CD4-positive, alpha-beta T cell treated with Interferon gamma for 1 hour (primary cell): ENCODE measurements around the gene LTA.
"Not testable (repeated sequence)": the region's sequence is repeated elsewhere in the genome, so short reads cannot be mapped to it uniquely, and the experiment has no call there.

Experiments
- DNase-seq: peaks from one replicate; pipeline ENCODE4 v3.0.0-alpha.2; 2020

LTA gene

DNA sequence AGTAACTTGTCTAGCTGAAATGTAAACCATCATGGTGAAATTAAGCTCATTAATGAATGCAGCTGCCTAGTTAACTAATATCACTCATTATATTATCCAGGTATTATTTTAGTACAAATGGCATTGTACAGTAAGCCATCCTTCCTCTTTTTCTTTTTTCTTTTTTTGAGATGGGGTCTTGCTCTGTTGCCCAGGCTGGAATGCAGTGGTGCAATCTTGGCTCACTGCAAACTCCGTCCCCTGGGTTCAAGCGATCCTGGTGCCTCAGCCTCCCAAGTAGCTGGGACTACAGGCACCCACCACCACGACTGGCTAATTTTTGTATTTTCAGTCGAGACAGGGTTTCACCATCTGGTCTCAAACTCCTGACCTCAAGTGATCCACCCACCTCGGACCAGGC lies 18.6 kb downstream of the LTA start:
- not testable (repeated sequence) for DNase-seq

DNA sequence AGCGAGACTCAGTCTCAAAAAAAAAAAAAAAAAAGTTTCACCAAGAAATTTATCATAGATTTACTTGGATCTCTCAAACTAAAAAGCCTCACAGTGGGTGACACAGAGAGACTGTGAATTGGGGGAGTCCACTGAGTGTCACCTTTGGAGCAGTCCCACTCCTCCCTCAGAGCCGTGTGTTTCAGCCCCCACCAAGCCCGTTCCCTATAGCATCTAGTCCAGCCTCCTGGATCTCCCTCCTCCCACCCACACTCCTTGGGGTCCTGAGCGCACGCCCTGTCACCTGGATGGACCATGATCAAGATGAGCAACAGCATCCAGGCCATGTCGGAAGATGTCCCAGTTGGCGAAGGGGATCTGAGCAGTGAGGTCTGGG lies 20.3 kb downstream of the LTA start:
- DNase-seq, result no peak

DNA sequence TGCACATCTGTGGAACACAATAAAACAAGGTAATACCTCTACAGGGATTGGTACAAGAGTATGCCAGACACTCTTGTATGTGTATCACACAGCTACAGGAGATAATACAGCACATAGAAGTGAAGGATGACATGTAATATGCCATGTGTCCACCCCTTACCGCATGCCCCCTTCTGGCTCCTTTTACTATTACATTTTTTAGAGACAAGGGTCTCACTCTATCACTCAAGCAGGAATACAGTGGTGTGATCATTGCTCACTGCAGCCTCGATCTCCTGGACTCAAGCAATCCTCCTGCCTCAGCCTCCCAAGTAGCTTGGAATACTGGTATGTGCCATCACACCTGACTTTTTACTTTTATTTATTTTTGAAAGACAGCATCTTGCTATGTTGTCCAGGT lies 24.9 kb downstream of the LTA start:
- peak; percentile 47 for DNase-seq

DNA sequence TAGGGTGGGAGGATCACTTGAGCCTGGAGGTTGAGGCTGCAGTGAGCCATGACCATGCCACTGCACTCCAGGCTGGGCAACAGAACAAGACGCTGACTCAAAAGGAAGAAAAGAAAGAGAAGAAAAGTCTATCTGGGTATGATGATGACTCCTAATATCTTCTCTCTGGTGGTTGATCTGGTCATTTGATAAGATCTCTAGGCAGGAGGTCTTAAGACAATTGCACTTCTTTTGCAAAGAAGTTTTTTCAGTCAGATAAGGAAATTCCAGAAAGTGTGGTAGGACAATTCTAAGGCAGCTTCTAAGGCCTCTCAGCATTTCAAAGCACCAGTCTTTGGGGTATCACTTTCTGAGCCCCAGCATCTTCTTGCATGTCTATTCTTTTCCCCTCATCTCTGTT lies 35.2 kb downstream of the LTA start:
- no peak for DNase-seq

DNA sequence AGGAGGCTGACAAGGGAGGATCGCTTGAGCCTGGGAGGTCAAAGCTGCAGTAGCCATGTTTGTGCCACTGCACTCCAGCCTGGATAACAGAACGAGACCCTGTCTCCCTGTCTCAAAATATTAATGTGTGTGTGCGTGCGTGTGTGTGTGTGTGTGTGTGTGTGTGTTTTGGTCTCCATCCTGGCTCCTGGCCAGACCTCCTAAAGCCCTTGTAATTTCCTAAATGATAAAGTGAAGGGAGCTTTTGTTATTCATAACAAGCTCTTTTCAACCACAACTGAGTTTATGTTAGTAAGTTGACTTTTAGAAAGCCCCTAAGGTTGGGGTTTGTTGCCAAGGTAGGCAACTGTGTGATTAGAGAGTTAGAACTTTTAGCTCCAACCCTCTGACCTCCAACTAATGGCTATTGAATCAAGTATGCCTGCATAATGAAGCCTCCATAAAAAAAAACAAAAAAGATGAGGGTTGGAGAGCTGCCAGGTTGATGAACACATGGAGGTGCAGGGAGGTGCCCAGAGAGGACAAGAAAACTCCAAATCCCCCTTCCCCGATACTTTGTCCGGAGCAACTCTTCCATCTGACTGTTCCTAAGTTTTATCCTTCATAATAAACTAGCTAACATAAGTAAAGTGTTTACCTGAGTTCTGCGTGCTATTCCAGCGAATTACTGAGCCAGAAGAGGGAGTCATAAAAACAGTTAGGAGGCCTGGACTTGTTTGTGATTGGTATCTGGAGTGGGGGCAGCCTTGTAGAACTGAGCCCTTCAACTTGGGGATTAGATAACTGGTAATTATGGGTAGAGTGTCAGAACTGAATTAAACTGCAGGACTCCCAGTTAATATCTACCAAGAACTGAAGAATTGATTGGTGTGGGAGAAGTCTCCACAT lies 37.7 kb downstream of the LTA start:
- no peak for DNase-seq

DNA sequence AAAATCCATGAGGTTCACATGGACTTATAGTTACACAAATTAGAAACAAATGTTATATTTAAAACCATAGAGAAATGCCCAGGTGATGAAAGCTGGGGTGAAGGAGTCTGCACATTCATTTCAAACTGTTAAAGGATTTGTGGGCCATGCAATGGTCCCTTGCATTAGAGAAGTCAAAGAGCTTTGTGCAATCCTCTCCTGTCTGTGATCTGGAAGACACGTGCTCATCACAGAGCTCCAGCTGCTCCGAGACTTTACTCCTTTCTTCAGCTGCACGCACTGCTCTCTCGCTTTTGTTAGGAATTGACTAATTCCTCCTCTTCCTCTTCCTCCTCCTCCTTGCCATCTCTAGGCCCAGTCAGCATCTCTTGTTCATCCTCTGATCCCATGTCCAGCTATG lies 38.9 kb downstream of the LTA start:
- DNase-seq, result no peak

DNA sequence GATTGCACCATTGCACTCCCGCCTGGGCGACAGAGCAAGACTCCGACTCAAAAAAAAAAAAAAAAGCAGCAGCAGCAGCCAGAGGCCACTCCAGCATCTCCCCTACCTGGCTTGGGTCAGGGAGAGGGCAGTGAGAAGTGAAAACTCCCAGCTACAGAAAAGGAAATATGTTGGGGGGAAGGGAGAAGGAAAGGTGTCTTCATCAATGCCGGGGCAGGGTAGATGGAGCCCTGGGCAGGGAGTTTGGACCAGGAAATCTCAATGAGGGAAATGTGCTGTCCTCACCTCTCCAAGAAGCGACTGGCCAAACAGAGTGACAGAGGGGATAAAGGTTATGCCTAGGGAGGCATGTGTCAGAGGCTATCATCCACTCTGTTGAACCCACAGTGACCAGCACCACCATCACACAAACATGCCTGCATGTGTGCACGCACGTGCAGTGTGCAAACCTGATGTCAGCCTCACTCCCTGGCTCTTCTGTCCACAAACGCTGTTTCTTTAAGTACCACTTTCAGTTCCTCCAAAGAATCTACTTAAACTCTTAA lies 42.1 kb downstream of the LTA start:
- peak; percentile 34 for DNase-seq

DNA sequence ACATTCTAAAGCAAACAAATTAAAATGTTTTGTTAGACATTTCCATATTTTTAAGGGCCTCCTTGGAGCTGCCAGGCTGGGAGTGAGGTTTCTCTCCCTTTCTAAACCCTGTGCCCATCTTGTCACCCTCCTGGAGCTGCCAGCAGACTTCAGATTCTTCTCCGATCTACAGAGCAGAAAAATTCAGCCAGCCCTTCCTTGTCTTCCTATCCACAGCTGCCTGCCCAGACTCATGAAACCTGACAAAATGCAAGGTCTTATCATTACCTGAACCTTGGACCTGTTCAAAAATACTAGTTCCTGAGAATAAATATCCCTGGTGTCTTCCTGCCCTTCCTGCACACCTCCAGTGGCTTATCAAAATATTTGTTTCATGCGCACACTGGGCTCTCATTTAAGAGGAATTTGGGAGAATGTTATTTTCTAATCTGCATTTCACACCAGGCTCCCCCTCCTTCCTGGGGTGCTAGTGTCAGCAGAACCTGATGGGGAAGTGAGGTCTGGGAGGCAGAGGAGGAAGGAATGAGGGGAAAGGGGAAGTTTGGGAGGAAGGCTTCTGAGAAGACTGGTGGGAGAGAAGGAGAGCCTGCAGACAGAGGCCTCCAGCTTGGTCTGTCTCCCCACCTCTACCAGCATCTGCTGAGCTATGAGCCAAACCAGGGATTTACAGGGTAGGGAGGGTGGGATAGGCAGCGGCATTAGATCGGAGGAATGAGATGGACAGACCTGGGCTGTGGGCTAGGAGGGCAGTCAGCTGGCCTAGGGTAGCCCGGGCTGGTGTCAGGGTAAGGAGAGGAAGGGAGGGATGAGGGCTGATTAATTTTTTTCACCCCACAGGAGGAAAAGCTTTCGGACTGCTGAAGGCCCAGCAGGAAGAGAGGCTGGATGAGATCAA lies 42.8 kb downstream of the LTA start, which contains the start of gene AIF1:
Gene AIF1 (plus strand): TSS at position 551 of the 895 bp plus-strand sequence. CDS start 96 bp downstream, at position 647.
- peak; percentile 27 for DNase-seq

DNA sequence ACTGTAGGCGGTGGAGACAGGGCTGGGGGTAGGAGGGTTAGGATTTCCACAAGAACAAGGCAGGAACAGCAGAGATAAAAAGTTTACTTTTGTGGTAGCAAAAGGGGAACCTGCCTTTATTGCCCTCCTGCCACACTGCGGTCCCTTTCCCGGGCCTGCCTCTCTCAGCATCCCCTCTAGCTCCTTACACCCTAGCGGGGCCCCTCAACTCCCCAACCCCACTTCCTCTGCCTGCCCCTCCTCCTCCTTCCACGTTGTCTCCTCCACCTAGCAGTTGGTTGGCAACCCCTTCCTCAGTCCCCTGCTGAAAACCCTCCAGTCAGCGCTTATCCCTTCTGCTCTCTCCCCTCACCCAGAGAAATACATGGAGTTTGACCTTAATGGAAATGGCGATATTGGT lies 43.7 kb downstream of the LTA start:
- DNase-seq, result peak; percentile 27

DNA sequence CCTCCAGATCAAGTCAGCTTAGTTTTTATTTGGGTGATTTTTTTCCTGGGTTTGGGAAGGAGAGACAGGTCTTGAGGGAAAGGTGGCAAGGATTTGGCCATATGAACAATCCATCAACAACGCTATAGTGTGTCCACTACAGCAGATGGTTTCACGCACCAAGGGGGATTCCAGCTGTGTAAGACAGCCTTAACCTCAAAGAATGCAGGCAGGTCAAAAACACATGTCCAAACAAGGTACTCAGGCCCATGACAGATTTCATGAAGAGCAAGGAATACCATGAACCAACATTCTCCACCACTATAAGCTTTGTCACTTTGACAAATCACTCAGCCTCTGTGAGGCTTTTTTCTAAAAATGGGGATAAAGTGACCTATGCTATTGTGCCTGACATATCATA lies 44.9 kb downstream of the LTA start:
- no peak for DNase-seq

DNA sequence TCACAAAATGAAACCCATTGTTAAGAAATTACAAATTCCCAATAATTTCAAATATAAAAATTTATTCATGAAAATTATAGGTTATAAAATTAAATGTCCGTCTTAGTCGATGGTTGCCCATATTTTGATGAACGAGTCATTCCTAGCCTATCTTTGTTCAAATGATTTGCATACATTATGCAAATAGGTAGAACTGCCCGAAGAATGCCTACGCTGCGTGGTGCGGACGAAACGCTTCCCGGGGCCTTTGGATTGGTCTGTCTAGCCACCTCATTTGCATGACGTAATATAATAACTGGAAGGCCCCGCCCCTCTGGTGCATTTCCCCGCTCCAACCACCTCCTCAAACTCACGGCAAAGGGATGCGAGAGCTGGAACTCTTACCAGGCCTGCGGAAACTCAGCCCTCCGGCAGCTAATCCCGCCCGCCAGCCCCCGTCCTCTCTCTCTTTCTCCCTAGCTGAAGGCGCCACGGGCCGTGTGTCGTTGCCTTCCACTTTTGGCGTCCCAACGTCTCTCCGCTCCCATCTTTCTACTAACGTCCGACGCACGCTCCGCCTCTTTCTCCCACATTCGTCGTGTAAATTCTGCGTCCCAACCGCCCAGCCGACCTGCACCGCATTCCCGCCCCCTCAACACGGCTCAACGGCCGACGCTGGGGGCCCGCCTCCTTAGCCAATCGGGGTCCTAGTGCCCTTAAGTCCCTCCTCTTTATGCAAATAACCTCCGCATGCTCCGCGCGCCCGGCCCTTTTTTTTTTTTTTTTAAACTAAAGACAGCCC lies 47.9 kb downstream of the LTA start:
- peak; percentile 99 for DNase-seq

DNA sequence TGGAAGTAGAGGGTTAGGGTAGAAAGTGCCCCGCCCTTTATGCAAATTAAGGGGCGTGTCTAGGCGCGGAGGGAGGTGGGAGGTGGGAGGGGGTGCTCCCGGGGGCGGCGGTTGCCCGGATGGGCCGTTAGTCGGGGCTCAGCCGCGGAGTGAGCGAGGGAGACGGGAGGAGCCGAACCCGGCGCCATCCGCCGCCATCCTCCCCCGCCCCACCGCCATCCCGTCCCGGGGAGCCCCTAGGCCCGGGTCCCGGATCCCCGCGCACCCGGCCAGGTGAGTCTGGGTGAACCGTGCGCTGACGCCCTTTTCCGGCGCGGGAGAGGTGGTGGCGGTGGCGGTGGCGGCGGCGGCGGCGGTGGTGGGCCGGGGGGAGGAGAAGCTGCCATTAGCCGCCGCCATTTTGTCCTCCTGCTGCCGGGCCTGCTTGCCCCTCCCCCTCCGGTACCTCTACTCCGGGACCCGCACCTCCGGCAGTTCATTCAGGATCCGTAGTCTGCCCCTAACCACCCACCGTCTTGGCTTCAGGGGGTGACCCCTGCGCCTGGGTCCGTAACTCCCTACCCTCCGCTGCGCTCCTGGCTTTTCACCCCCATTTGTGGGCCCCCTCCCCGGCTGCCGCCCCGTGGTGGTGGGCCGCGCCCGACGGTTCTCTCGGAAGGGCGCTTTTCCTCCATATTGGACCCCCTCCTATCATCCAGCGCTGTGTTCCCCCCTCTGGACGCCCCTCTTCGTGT lies 48.7 kb downstream of the LTA start, which contains the start of gene PRRC2A:
Gene PRRC2A (plus strand): TSS at position 130 of the 734 bp plus-strand sequence. CDS start 2,075 bp downstream, outside the sequence.
- DNase-seq, result no peak

DNA sequence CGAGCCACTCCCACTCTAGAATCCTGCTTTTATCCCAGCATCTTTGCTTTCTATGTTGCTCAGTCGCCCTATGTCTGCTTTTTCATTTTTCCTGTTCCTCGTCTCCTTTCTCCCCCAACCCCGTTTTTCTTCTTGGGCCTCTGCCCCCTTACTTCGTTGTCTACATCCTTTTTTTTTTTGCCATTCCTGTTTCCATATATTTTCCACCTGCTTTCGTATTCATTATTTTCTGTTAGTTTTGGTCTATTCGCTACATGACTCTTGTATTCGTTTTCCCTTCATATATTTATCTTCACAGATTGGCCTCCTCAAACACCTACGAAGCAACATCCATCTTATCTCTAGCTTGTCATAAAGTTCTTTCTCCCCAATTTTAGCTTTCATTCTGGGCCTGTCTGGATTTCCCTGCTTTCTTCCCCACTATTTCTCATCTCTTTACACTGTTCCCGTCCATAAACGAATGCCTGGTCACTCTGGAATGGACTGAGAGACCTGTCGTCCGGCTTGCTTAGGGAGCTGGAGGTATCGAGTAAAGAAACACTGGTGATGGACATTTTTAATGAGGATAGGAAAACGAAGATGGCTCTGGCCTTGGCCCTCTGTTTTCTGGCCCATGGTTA lies 49.3 kb downstream of the LTA start:
- no peak for DNase-seq

DNA sequence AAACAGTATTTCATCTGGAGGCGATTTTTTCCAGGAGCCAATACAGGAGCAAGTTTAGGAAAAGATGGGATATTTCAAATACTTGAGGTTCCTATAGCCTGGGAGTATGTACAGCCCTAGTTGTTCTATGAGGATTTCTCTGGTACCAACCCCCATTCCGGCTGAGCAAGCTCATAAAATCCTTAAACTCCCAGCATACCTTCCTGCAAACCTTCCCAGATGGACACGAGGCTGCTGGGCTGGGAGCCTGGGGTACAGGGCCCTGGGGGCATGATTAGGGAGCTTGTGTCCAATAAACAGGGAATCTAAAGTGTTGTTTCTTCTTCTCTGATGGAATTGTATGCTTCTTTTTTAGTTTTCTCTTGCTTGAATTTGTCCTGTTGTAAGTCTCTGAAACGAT lies 49.9 kb downstream of the LTA start:
- DNase-seq, result no peak

DNA sequence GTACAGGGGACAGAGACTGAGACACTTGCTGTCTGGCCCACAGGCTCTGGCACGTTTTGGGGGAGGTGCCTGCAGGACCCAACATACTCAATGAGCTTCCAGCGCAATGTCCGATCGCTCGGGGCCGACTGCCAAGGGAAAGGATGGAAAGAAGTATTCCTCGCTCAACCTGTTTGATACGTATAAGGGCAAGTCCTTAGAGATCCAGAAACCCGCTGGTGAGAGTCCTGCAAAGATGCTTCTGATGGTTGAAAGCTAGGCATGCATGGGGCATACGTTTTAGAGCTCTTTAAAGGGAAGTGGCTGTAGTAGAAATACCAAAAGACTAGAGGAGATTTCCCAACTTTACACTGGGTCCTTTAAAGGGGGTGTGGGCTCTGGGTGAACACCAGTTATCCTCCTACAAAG lies 50.6 kb downstream of the LTA start:
- DNase-seq, result no peak
